ENCODE measurements around the gene LIFR. TPM values are rescaled to one million over a fixed set of nuclear protein-coding genes. Genes with fewer than 3 reads are reported as not detected.

The LIFR gene
- total RNA-seq, 1 experiment from 2014 or later = 7.6 TPM

- BruUV-seq (replicated peaks) = no TSS peak
- DNase-seq = no peak
- H3K36me3 Mint-ChIP-seq (ENCODE audit: insufficient read depth, unreplicated experiment) = no peaks in the 10 kb centered on the region
- peaks cover 16% of the 10 kb centered on the region for H3K27me3 Mint-ChIP-seq (ENCODE audit: unreplicated experiment)
- H3K4me3 Mint-ChIP-seq (ENCODE audit: low read depth, unreplicated experiment) = no peak overlapping the region
- no peak for TF ChIP-seq CTCF (IDR thresholded peaks at IDR 0.05; ENCODE audit: unreplicated experiment)
- H3K9me3 Mint-ChIP-seq (ENCODE audit: low read depth, unreplicated experiment) = no peaks in the 10 kb centered on the region
- CTCF ChIA-PET = no interaction called here
- H3K27ac Mint-ChIP-seq (ENCODE audit: unreplicated experiment) = no peak overlapping the region
- intact Hi-C loops (cut with micrococcal nuclease; ENCODE audit: unreplicated experiment) = no loop called here
- no peaks in the 10 kb centered on the region for H3K4me1 Mint-ChIP-seq (ENCODE audit: low read depth, unreplicated experiment)
Measured at GRCh38 chr5:38563624-38564023, 7.2 kb upstream of the LIFR start.

- DNase-seq = no peak
- H3K4me3 Mint-ChIP-seq (ENCODE audit: low read depth, unreplicated experiment) = no peak overlapping the region
- no peak for TF ChIP-seq CTCF (IDR thresholded peaks at IDR 0.05; ENCODE audit: unreplicated experiment)
- H3K27ac Mint-ChIP-seq (ENCODE audit: unreplicated experiment) = no peak overlapping the region
- no peaks in the 10 kb centered on the region for H3K36me3 Mint-ChIP-seq (ENCODE audit: insufficient read depth, unreplicated experiment)
- intact Hi-C loops (cut with micrococcal nuclease; ENCODE audit: unreplicated experiment) = no loop called here
- peaks cover 16% of the 10 kb centered on the region for H3K27me3 Mint-ChIP-seq (ENCODE audit: unreplicated experiment)
- CTCF ChIA-PET = no interaction called here
- no peaks in the 10 kb centered on the region for H3K4me1 Mint-ChIP-seq (ENCODE audit: low read depth, unreplicated experiment)
- no TSS peak for BruUV-seq (replicated peaks)
- H3K9me3 Mint-ChIP-seq (ENCODE audit: low read depth, unreplicated experiment) = no peaks in the 10 kb centered on the region
Measured at GRCh38 chr5:38562444-38563210, 6.2 kb upstream of the LIFR start.

- CTCF ChIA-PET = no interaction called here
- no peak for TF ChIP-seq CTCF (IDR thresholded peaks at IDR 0.05; ENCODE audit: unreplicated experiment)
- H3K4me3 Mint-ChIP-seq (ENCODE audit: low read depth, unreplicated experiment) = no peak overlapping the region
- BruUV-seq (replicated peaks) = no TSS peak
- no peaks in the 10 kb centered on the region for H3K4me1 Mint-ChIP-seq (ENCODE audit: low read depth, unreplicated experiment)
- no peak for DNase-seq
- H3K9me3 Mint-ChIP-seq (ENCODE audit: low read depth, unreplicated experiment) = no peaks in the 10 kb centered on the region
- H3K27ac Mint-ChIP-seq (ENCODE audit: unreplicated experiment) = no peak overlapping the region
- intact Hi-C loops (cut with micrococcal nuclease; ENCODE audit: unreplicated experiment) = no loop called here
- peaks cover 11% of the 10 kb centered on the region for H3K27me3 Mint-ChIP-seq (ENCODE audit: unreplicated experiment)
- peaks cover 19% of the 10 kb centered on the region for H3K36me3 Mint-ChIP-seq (ENCODE audit: insufficient read depth, unreplicated experiment)
Measured at GRCh38 chr5:38559428-38559827, 3.0 kb upstream of the LIFR start.

GRCh38 chr5:38557792-38558191 is 1.3 kb upstream of the LIFR start:
- H3K27ac Mint-ChIP-seq (ENCODE audit: unreplicated experiment) = no peak overlapping the region
- CTCF ChIA-PET = no interaction called here
- peaks cover 19% of the 10 kb centered on the region for H3K36me3 Mint-ChIP-seq (ENCODE audit: insufficient read depth, unreplicated experiment)
- no peaks in the 10 kb centered on the region for H3K4me1 Mint-ChIP-seq (ENCODE audit: low read depth, unreplicated experiment)
- no TSS peak for BruUV-seq (replicated peaks)
- H3K9me3 Mint-ChIP-seq (ENCODE audit: low read depth, unreplicated experiment) = no peaks in the 10 kb centered on the region
- intact Hi-C loops (cut with micrococcal nuclease; ENCODE audit: unreplicated experiment) = no loop called here
- no peaks in the 10 kb centered on the region for H3K27me3 Mint-ChIP-seq (ENCODE audit: unreplicated experiment)
- TF ChIP-seq CTCF (IDR thresholded peaks at IDR 0.05; ENCODE audit: unreplicated experiment) = no peak
- no peak for DNase-seq
- H3K4me3 Mint-ChIP-seq (ENCODE audit: low read depth, unreplicated experiment) = peak overlapping the region; percentile 81

Data from Calu3 (cell line).